Hepatocyte (in vitro differentiated cells): ENCODE results near the gene SPOCK3.
"Not testable (repeated sequence)": the region's sequence is repeated elsewhere in the genome, so short reads cannot be mapped to it uniquely, and the experiment has no call there.

Experiments
- EZH2 ChIP-seq: fragments of 200-600 bp; sonication (generic); IDR thresholded peaks from 2 replicates; pipeline ENCODE4 v1.6.1; 2016; ENCODE audit warnings: antibody characterized with exemption, mild to moderate bottlenecking, borderline replicate concordance
- TF ChIP-seq, protein P1 (sequence below): fragments of 200-600 bp; sonication (generic); IDR thresholded peaks from 2 replicates; pipeline ENCODE4 v1.5.1; 2016; ENCODE audit warnings: antibody characterized with exemption, mild to moderate bottlenecking; ENCODE audit not compliant: poor library complexity

- TF ChIP-seq, protein P1, sequence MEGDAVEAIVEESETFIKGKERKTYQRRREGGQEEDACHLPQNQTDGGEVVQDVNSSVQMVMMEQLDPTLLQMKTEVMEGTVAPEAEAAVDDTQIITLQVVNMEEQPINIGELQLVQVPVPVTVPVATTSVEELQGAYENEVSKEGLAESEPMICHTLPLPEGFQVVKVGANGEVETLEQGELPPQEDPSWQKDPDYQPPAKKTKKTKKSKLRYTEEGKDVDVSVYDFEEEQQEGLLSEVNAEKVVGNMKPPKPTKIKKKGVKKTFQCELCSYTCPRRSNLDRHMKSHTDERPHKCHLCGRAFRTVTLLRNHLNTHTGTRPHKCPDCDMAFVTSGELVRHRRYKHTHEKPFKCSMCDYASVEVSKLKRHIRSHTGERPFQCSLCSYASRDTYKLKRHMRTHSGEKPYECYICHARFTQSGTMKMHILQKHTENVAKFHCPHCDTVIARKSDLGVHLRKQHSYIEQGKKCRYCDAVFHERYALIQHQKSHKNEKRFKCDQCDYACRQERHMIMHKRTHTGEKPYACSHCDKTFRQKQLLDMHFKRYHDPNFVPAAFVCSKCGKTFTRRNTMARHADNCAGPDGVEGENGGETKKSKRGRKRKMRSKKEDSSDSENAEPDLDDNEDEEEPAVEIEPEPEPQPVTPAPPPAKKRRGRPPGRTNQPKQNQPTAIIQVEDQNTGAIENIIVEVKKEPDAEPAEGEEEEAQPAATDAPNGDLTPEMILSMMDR: not testable (repeated sequence)
- not testable (repeated sequence) for TF ChIP-seq EZH2
These were observed 518.3 kb downstream of the SPOCK3 start for GRCh38 chr4:166715748-166716713.
